Amygdala (tissue), 56 donors: ENCODE results near the gene LEAP2.

Experiments used
- DNase-seq, 56 donors: peaks; one replicate each; lab custom pipeline; 2025; lab: John Stamatoyannopoulos, UW

LEAP2 gene

GRCh38 chr5:132876020-132876759 is 2.7 kb downstream of the LEAP2 start:
- no peak for DNase-seq

DNA sequence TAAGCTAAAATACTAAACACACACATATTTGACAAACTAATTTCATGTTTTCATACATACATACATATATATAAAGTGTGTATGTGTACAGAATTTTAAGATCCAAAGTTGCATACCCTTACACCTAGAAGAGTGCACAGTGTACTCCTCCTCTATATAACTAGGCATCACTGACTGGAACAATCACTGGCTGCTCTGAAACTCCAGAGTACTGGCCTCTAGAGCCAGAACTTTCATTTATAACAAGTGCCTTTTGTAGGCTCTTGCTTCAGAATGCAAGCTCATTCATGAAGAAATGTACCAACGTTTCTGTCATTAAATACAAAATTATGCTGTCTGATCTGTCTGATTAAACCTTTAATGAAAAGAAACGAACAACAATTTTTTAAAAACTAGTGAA is 4.0 kb downstream of the LEAP2 start:
- peak in 2 of 56 donors; percentile 14 to 19 for DNase-seq

DNA sequence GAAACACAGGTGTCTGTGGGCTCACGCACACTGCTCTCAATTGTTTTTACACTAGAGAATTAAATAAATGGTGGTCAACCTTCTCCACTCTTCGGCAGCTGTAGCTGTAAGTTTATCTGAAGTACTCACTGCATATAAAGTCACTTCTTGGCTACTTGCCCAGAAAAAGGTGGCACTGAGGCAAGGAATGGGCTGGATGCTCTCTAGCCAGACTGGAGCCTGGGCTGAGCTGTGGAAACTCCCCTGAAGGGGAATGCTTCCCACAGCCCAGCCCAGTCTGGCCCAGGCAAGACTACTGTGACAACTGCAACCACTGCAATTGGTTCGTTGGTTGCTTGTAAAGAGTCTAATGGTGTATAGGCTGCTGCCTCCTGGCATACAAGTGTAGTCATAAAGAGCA is 4.5 kb downstream of the LEAP2 start:
- peak in 16 of 56 donors; percentile 4 to 52 (median 18) for DNase-seq

- DNase-seq, result peak in 33 of 56 donors; percentile 15 to 75 (median 41)
Observed at GRCh38 chr5:132883261-132883834, 9.9 kb downstream of the LEAP2 start.

DNA sequence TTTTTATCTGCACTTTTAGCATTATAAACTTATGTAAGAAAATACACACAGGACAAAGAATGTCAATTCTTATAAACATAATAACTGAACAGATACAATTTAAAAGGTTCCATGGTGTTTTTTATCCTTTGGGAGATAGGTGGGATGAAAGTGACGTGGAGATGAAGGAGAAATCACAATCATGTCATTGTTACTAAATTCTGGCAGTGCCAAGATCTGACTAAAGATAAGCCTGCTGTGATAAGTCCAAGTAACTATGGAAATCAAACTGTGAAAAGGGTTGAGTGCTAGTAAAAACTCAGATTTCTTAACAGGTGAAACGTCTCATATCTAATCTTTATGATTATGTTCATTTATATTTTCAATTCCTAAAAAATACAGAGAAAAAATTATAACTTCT is 11.1 kb downstream of the LEAP2 start:
- no peak for DNase-seq

DNA sequence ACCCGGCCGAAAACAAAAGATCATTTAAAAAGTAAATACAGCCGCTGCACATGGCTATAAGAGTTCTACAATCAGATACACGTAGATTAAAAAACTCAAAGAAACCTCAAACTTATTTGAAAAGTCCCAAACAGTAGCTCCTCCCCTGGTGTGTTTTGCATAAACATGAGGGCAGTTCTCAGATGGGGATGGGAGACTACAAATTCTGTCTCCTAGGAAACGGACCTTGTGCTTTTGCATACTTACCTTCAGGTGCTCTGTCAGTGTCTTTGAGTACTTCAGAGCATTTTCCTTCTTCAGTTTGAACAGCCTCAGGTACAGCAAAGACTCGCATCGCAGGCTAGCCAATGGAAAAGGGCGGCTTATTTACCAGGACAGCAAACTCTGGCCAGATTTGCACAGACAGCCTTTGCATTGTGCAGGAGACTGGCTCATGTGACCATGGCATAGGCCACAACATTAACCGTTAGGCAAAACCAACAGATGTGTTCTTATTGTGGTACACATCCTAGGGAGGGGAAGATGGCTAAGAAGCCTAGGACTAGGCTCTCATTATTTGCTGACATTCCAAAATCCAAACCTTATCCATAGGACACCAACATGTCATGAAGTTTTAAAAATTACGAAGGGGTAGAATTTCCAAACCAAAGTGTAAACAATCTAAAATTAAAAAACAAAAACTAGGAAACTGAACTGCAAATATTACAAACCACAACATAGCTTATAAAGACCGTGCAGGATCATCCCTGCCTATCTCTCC is 12.8 kb downstream of the LEAP2 start:
- peak in 2 of 56 donors; percentile 8 to 17 for DNase-seq

DNA sequence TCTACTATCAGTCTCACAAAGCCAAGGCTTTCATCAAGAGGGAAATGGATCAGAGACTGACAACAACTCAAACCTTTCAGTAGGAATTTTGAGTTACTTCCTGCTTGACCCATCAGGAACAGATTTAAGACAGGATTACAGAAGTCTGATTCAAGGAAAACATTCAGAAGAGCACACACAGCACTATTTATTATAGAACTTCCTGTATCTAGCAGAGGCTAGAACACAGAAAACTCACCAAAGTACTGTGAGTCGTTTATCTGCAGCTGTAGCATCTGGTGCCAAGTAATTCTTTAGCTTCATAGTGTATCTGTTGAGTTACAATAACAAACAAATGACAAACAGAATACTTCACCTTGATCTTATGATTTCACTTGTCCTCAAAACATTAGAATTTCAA is 13.8 kb downstream of the LEAP2 start:
- no peak for DNase-seq

DNA sequence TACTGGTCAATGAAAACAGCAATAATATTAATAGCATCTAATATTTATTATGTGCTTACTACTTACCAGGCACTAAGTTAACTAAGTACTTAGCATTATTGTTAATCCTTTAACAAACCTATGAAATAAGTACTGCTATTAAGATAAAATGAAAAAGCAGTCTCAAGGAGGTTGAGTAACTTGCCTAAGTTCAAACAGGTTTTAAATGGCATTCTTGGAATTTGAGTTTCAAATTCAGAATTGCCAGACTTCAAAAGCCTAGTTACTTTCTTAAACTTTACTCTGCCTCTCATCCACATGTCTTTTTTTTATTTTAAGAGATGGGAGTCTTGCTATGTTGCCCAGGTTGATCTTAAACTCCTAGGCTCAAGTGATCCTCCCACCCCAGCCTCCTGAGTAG is 16.0 kb downstream of the LEAP2 start:
- no peak for DNase-seq

DNA sequence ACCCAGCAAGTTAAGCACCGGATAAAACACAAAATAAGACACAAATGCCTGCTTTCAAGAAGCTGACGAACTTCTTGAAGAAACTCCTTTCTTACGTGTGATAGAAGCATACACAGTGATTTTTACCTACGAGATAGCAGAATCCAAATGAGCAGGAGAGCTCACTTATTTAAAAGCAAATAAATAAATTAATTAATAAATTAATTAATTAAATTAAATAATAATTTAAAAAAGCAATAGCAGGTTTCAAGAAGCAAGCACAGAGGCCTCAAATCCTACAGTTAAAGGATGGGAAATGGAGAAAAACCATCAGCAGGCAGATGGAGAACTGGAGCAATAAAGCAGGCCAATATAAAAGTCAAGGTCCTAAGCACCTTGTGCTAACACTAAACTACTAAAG is 17.3 kb downstream of the LEAP2 start:
- no peak for DNase-seq

DNA sequence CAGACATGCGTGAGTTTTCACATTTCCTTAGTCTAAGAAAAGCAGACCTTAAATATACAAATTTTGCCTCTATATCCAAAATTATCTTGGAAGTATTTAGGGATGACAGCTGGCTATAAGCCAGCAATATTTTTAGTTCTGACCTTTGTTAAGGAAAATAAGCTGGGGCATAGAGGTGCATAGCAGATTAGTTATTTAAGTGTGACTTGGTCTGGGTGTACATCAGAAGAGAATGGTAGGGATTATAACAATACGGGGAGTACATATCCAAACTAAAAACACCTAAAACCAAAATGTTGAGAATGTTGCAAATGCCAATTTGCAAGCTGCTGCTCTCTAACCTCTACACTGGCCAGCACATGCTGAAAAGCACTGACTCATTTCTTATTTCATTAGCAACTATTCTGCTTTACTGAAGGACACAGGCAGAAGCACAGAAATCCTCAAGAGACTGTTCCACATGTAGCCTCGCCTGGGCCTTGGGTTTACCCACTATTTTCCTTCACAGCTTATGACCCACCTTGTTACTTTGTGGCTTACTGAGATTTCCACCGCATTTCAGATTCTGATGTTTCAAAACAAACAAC is 22.3 kb downstream of the LEAP2 start:
- no peak for DNase-seq

GRCh38 chr5:132896685-132897084 is 23.2 kb downstream of the LEAP2 start:
- DNase-seq, result no peak

- DNase-seq, result no peak
Observed at GRCh38 chr5:132898094-132898493, 24.6 kb downstream of the LEAP2 start.

DNA sequence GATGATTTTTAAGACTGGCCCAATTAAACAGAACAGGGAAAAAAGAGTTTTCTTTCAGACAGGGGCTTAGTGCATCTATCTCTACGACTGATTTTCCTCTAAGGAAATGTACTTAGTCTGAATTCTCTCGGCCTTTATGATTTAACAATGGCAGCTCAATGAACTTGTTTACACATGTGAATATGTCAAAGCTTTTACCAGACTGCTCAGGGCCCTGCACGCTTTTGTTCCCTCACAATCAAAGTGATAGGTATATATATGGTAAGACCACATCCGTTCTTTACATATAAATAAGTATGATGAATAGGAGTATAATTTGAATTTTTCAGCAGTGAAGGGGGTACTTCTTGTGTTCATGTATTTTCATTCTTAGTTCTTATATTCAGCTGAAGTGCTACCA is 27.6 kb downstream of the LEAP2 start:
- DNase-seq, result no peak

GRCh38 chr5:132901730-132902129 is 28.3 kb downstream of the LEAP2 start:
- DNase-seq, result no peak

- no peak for DNase-seq
Observed at GRCh38 chr5:132905938-132906337, 32.5 kb downstream of the LEAP2 start.

- no peak for DNase-seq
Observed at GRCh38 chr5:132907161-132907560, 33.7 kb downstream of the LEAP2 start.

GRCh38 chr5:132909702-132910101 is 36.2 kb downstream of the LEAP2 start:
- DNase-seq, result no peak

DNA sequence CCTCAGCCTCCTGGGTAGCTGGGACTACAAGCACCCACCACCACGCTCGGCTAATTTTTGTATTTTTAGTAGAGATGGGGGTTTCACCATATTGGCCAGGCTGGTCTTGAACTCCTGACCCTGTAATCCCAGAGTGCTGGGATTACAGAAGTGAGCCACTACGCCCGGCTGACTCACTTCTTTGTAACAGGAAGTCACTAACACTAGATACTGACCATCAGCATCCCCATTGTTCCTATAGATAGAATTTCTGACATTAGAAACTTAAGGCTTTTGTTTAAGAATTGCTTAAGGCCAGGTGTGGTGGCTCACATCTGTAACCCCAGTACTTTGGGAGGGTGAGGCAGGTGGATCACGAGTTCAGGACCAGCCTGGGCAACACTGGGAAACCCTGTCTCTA is 42.2 kb downstream of the LEAP2 start:
- no peak for DNase-seq

GRCh38 chr5:132916086-132916485 is 42.6 kb downstream of the LEAP2 start:
- no peak for DNase-seq
